ENCODE data around the gene NRXN2.

GRCh38 chr11:64638018-64638665 lies 84.9 kb downstream of the NRXN2 start:
- TF ChIP-seq ZNF792 (tag by site-specific recombination; IDR thresholded peaks at IDR 0.05): no peak
- TF ChIP-seq ZNF518A (tag by site-specific recombination; conservative IDR thresholded peaks at IDR 0.05; ENCODE audit: low read depth): no peak
